Right hindlimb (tissue), 1 donor: ENCODE results near the gene MPIG6B.

Experiments used
- DNase-seq: peaks from one replicate; pipeline ENCODE4 v3.0.0-alpha.2; 2018

The MPIG6B gene

GRCh38 chr6:31769684-31770371, 46.7 kb downstream of the MPIG6B start:
- no peak for DNase-seq

GRCh38 chr6:31770860-31771259, 47.7 kb downstream of the MPIG6B start:
- DNase-seq = no peak

- no peak for DNase-seq
Measured at GRCh38 chr6:31771992-31772358, 48.8 kb downstream of the MPIG6B start.

GRCh38 chr6:31775184-31775583, 52.0 kb downstream of the MPIG6B start:
- DNase-seq = no peak

- DNase-seq = no peak
Measured at GRCh38 chr6:31775633-31776484, 52.7 kb downstream of the MPIG6B start.
